HEK293T (cell line): ENCODE measurements around the gene HJURP.

Experiments
- FOXA1 ChIP-seq: fragments of 450-650 bp; IDR thresholded peaks from 2 replicates; pipeline ENCODE4 v1.6.1; 2016; ENCODE audit warnings: mild to moderate bottlenecking
- LEF1 ChIP-seq: fragments of 450-650 bp; IDR thresholded peaks from 2 replicates; pipeline ENCODE4 v1.6.1; 2017; ENCODE audit warnings: mild to moderate bottlenecking, borderline replicate concordance
- NFRKB ChIP-seq: fragments of 450-650 bp; IDR thresholded peaks from 2 replicates; pipeline ENCODE4 v1.6.1; 2016; ENCODE audit warnings: mild to moderate bottlenecking, moderate library complexity
- PKNOX1 ChIP-seq: fragments of 450-650 bp; IDR thresholded peaks from 2 replicates; pipeline ENCODE4 v1.6.1; 2016
- SP1 ChIP-seq: fragments of 450-650 bp; IDR thresholded peaks from 2 replicates; pipeline ENCODE4 v1.6.1; 2017

- TF ChIP-seq FOXA1, result no peak
- TF ChIP-seq LEF1, result no peak
- no peak for TF ChIP-seq NFRKB
- TF ChIP-seq PKNOX1, result no peak
- TF ChIP-seq SP1, result no peak
Observed at GRCh38 chr2:233853883-233854240, 473 bp downstream of the HJURP start.
